GM19397 (cell line): Measurements from ENCODE around the gene COX6B1.
A peak's percentile ranks its signal among the peaks of the same experiment; 100 is the strongest.
"Not testable (repeated sequence)": the region's sequence is repeated elsewhere in the genome, so short reads cannot be mapped to it uniquely, and the experiment has no call there.

Experiments used
- ATAC-seq: cut with Tn5 transposase; IDR thresholded peaks from one replicate; pipeline ENCODE4 v1.9.1; 2021; ENCODE audit warnings: mild to moderate bottlenecking, moderate library complexity; ENCODE audit not compliant: unreplicated experiment

Gene COX6B1

DNA sequence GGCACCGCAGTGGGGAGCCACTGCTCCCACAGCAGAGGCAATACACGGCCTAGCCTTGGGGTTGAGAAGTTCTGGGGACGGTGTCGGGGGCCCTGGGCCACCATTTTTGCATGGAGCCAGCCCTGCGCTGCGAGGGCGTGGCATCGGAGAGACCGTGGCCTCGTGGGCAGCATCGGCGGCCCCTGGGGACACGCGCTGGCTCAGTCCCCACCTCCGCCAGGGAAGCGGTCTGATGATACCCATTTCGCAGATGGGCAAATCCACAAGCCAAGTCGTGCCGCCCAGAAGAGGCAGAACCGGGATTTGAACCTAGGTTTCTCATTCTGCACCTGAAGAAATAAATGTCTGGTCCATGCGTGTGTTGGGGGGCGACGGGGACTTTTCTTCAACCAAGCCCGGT is 17.0 kb downstream of the COX6B1 start:
- no peak for ATAC-seq

DNA sequence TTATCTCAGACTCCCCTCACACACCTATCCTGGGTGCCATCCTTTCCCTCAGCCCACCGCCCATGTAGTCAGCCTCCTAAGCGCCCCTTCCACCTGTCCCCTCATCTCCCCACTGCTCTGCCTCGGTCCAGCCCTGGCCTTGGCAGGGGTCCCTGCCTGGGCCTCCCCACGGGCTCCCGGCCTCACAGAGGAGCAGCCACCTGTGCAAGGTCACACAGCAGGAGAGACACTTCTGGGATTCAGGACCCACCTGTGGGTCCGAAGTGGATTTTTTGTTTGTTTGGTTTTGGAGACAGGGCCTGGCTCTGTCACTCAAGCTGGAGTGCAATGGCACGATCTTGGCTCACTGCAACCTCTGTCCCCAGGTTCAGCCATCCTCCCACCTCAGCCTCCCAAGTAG is 17.5 kb downstream of the COX6B1 start:
- ATAC-seq, result no peak

DNA sequence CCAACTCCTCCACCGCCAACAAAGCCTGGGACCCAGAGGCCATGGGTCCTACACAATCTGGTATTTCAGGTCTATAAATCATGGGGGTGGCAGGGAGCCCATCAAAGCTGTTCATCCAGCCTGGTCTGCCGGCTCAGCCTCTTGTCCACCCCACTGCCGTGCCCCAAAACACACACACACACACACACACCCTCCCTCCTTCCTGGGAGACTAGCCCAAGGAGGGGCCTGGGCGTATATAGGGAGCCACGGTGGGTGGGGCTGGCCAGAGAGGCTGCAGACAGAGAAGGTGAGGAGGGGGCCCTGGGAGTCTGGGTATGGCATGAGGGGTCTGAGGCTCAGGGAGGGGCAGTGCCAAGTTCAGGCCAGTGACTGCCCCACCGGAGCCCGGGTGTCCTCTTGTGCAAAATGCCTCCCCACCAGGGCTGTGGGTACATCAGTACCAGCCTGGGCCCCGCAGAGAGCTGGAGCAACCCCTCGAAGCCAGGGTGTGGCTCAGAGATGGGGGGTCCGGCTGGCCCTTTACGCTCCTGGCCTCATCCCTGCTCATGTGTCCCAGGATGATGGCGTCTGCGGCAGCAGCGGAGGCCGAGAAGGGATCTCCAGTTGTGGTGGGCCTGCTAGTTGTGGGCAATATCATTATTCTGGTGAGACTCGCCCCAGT is 18.3 kb downstream of the COX6B1 start, which contains the start of gene UPK1A:
Gene UPK1A (plus strand): TSS at position 267 of the 663 bp plus-strand sequence. CDS start 296 bp downstream, at position 563.
- ATAC-seq, result no peak

DNA sequence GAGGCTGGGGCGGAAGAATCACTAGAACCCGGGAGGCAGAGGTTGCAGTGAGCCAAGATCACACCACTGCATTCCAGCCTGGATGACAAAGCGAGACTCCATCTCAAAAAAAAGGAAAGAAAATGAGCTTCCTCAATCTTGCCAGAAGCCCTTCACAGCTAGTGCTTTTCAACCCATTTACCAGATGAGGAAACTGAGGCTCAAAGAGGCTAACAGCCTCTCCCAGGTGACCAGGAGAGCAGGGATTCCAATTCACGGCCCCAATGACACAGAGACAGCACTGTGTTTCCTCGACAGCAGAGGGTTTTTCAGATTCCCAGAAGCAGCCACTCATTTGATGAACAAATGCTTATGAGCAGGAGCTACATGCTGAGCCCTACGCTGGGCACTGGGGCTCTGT is 21.4 kb downstream of the COX6B1 start:
- no peak for ATAC-seq

- no peak for ATAC-seq
Measured at GRCh38 chr19:35669974-35670373, 21.9 kb downstream of the COX6B1 start.

DNA sequence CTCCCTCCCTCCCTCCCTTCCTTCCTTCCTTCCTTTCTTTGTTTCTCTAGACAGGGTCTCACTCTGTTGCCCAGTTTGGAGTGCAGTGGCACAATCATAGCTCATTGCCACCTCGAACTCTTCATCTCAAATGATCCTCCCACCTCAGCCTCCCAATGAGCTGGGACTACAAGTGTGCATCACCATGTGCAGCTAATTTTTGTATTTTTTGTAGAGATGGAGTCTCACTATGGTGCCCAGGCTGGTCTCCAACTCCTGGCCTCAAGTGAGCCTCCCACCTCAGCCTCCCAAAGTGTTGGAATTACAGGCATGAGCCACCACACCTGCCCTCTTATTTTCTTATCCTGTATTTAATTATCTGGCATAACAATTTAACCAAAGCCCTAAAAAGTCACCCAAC is 22.6 kb downstream of the COX6B1 start:
- no peak for ATAC-seq

DNA sequence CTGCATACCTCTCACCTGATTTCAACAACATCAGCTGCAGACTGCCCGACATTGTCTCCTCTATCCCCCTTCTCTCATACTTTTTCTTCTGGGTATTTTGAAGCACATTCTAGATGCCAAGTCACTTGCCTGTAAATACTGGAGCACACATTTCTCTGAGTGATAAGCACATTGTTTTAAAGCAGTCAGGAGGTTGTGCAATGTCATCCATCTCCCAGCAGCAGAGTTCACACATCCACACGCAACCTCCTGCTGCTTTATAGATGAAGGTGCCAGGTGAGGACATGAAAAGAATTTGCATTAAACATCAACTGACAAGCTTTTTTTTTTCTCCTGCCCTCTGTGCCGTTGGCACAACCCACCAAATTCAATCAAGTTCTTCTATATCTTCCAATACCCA is 23.7 kb downstream of the COX6B1 start:
- ATAC-seq, result no peak

DNA sequence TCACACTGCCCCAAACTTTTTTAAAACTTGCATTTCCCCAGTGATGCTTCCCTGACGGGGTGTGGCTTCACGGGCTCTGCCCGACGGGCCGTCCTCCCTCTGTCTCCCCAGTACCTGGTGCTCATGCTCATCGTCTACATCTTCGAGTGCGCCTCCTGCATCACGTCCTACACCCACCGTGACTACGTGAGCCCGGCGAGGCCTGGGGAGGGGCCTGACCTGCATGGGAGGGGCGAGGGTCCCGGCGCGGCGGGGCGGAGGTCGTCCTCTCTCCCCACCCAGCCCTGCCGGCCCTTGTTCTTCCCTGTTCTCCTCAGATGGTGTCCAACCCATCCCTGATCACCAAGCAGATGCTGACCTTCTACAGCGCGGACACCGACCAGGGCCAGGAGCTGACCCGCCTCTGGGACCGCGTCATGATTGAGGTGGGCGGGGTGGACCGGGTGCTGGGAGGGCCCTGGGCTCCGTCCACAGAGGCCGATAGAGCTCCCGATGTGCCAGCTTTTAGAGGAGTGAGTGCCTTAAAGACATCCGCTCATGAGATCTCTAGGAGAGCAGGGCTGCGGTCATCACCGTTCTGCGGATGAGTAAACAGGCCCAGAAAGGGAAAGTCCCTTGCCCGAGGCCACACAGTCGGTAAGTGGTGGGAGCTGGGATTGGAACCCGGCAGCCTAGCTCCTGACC is 25.1 kb downstream of the COX6B1 start:
- ATAC-seq, result no peak

- ATAC-seq, result no peak
Measured at GRCh38 chr19:35675589-35676140, 27.5 kb downstream of the COX6B1 start.

GRCh38 chr19:35689836-35690235 is 41.7 kb downstream of the COX6B1 start:
- no peak for ATAC-seq

DNA sequence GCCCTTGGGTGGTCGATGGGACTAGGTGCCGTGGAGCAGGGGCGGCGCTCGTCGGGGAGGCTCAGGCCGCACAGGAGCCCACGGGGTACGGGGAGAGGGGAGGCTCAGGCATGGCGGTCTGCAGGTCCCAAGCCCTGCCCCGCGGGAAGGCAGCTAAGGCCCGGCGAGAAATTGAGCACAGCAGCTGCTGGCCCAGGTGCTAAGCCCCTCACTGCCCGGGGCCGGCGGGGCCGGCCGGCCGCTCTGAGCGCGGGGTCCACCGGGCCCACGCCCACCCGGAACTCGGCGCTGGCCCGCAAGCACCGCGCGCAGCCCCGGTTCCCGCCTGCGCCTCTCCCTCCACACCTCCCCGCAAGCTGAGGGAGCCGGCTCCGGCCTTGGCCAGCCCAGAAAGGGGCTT is 43.0 kb downstream of the COX6B1 start:
- not testable (repeated sequence) for ATAC-seq

- ATAC-seq, result no peak
Measured at GRCh38 chr19:35692010-35692409, 43.9 kb downstream of the COX6B1 start.

GRCh38 chr19:35693422-35693821 is 45.3 kb downstream of the COX6B1 start:
- peak; percentile 21 for ATAC-seq

- peak; percentile 85 for ATAC-seq
Measured at GRCh38 chr19:35693835-35694599, 45.9 kb downstream of the COX6B1 start.

DNA sequence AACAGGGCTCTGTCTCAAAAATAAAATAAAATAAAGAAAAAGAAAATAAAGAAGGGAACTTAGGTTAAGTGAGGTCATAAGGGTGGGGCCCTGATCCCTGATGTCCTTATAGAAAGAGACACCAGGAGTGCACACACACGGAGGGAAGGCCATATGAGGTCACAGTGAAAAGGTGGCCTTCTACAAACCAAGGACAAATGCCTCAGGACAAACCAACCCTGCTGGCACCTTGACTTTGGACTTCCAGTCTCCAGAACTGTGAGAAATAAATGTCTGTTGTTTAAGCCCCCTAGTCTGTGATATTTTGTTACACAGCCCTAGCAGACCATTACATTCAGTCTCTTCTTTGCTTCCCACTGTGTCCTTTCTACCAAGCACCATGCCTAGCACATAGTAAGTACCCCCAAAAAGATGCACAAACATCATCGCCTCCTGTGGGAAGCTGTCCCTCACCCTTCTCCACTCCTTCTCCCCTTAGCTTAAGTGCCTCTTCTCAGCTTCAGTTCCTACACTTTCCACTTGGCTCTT is 47.8 kb downstream of the COX6B1 start:
- no peak for ATAC-seq

GRCh38 chr19:35696835-35697234 is 48.7 kb downstream of the COX6B1 start:
- no peak for ATAC-seq

GRCh38 chr19:35702223-35703012 is 54.3 kb downstream of the COX6B1 start:
- ATAC-seq, result peak; percentile 95

DNA sequence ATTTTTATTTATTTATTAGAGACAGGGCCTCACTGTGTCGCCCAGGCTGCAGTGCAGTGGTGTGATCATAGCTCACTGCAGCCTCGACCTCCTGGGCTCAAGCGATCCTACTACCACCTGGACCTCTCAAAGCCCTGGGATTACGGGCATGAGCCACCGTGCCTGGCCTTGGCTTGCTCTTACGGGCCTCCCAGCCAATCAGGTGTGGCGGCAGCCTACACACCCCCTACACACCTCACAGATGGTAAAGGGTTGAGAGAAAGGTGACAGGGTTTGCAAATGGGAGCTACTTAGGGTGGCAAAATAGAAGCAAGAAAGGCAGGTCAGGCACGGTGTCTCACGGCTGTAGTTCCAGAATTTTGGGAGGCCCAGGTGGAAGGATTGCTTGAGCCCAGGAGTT is 55.2 kb downstream of the COX6B1 start:
- ATAC-seq, result no peak

- no peak for ATAC-seq
Measured at GRCh38 chr19:35704218-35704617, 56.1 kb downstream of the COX6B1 start, which contains the start of gene ZBTB32. TSS of gene ZBTB32 (plus strand) at chr19:35704558. CDS start at chr19:35714627, 10,069 bp downstream.
